Tibial nerve (tissue), 4 donors: ENCODE results near the gene HPRT1.

ENCODE experiments used
- CTCF ChIP-seq, 5 experiments: fragments of 200-600 bp in 3 of 5; fragments of 450-650 bp in 2 of 5; sonication (generic) in 3 of 5; IDR thresholded peaks; one replicate each; pipeline ENCODE4 v1.5.1; 2016 to 2019; ENCODE audit warnings: antibody characterized with exemption in 5 of 5, mild to moderate bottlenecking in 3 of 5, moderate library complexity in 2 of 5
- EP300 ChIP-seq, 2 donors: sonication (generic); formaldehyde crosslinking; IDR thresholded peaks; one replicate each; pipeline ENCODE4 v1.6.1; 2017; ENCODE audit warnings: antibody characterized with exemption in 2 of 2, mild to moderate bottlenecking in 1 of 2
- POLR2A ChIP-seq, 2 donors: fragments of 450-650 bp; IDR thresholded peaks; one replicate each; pipeline ENCODE4 v1.6.1; 2017; ENCODE audit warnings: antibody characterized with exemption in 2 of 2, mild to moderate bottlenecking in 2 of 2, moderate library complexity in 2 of 2

- TF ChIP-seq EP300 (IDR thresholded peaks at IDR 0.05) (no peak), CTCF (IDR thresholded peaks at IDR 0.05) (no peak), POLR2A (IDR thresholded peaks at IDR 0.05) (no peak)
Observed at GRCh38 chrX:134547047-134547679, 87.2 kb downstream of the HPRT1 start.
